ENCODE results near the gene LAMB1. TPM values are rescaled to one million over a fixed set of nuclear protein-coding genes. Genes with fewer than 3 reads are reported as not detected.
"Not testable (repeated sequence)": the region's sequence is repeated elsewhere in the genome, so short reads cannot be mapped to it uniquely, and the experiment has no call there.

Gene LAMB1
- total RNA-seq, 4 donors from 2014 or later = 43.9 to 84.8 (median 65.2) TPM

DNA sequence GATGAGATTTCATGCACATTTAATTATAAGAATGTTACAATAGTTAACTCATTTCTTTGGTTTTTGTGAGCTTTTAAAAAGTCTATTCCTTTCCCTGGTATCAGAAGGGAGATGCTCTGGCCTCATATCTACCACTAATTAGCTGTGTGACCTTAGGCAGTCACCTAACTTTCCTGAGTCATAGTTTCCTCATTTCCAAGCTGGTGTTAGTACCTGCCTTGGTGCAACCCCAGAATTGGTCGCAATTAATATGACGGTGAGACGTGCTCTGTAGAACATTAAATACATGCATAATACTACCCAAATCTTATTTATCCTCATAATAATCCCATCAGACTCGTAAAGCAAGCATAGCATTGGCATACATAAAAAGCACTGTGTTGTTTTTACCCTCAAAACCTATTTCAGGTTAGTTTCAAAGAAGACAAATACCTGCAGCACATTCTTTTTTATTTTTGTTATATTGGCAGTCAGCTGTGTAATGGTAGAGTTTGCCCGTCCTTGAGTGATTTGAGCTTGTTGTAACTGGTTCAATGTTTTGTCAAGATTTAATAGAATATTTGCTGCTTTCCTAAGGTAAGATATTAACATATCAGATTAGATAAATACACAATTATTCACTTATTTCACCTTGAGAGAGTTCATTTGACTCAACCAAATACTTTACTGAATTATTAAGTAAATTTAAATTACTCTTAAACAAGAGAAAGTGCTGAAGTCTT, 31.0 kb upstream of the LAMB1 start:
- WGBS, 2 donors = 72 to 74% methylated on average over 5 of the region's 5 CpGs
- DNase-seq (ENCODE audit: low spot score in 2 of 2) = no peak
- TF ChIP-seq CTCF (IDR thresholded peaks at IDR 0.05) (no peak), POLR2A (IDR thresholded peaks at IDR 0.05) (no peak)
- intact Hi-C loops (cut with DNase I; ENCODE audit: low total_unique reads) = no loop called here
- no peak overlapping the region for H3K4me3 ChIP-seq (ENCODE audit: low read depth, poor library complexity, severe bottlenecking)

- DNase-seq (ENCODE audit: low spot score in 2 of 2); intact Hi-C loops (cut with DNase I; ENCODE audit: low total_unique reads); H3K4me3 ChIP-seq (ENCODE audit: low read depth, poor library complexity, severe bottlenecking): not testable (repeated sequence)
- 88 to 89% methylated on average over 8 of the region's 8 CpGs for WGBS, 2 donors
Measured at GRCh38 chr7:108033309-108033708, 30.3 kb upstream of the LAMB1 start.

- no peak overlapping the region for H3K4me3 ChIP-seq (ENCODE audit: low read depth, poor library complexity, severe bottlenecking)
- WGBS, 2 donors = 94 to 95% methylated on average over 3 of the region's 3 CpGs
- intact Hi-C loops (cut with DNase I; ENCODE audit: low total_unique reads) = no loop called here
- DNase-seq (ENCODE audit: low spot score in 2 of 2) = no peak
- TF ChIP-seq POLR2A (IDR thresholded peaks at IDR 0.05) (no peak), CTCF (IDR thresholded peaks at IDR 0.05) (no peak)
Measured at GRCh38 chr7:108030516-108030915, 27.6 kb upstream of the LAMB1 start.

- no peak for TF ChIP-seq POLR2A (IDR thresholded peaks at IDR 0.05)
- no peak for TF ChIP-seq CTCF (IDR thresholded peaks at IDR 0.05)
- H3K4me3 ChIP-seq (ENCODE audit: low read depth, poor library complexity, severe bottlenecking) = no peak overlapping the region
- 92 to 93% methylated on average over 3 of the region's 3 CpGs for WGBS, 2 donors
- intact Hi-C loops (cut with DNase I; ENCODE audit: low total_unique reads) = no loop called here
- no peak for DNase-seq (ENCODE audit: low spot score in 2 of 2)
Measured at GRCh38 chr7:108029034-108029433, 26.1 kb upstream of the LAMB1 start.

- no peak overlapping the region for H3K4me3 ChIP-seq (ENCODE audit: low read depth, poor library complexity, severe bottlenecking)
- intact Hi-C loops (cut with DNase I; ENCODE audit: low total_unique reads) = no loop called here
- TF ChIP-seq POLR2A (IDR thresholded peaks at IDR 0.05) = no peak
- no peak for TF ChIP-seq CTCF (IDR thresholded peaks at IDR 0.05)
- no peak for DNase-seq (ENCODE audit: low spot score in 2 of 2)
- 84 to 87% methylated on average over 2 of the region's 2 CpGs for WGBS, 2 donors
Measured at GRCh38 chr7:108028111-108028510, 25.1 kb upstream of the LAMB1 start.

DNA sequence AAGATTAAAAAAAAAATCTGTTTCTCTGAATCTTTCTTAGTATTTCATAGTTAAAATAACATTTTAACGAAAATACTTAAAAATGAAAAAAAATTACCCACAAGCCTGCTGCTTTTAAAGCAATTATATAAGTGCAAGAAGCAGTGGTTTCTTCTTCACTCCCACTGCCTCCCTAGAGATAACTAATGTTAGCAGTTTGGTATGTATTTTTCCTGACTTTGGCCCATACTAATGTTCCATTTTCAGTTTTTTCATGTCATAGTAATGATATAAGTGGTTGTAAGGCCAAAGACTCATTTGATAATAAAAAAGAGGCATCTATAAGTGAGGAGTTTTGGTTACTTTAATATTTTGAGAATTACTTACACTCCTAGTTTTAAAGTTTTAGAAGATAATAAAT, 24.3 kb upstream of the LAMB1 start:
- intact Hi-C loops (cut with DNase I; ENCODE audit: low total_unique reads) = no loop called here
- DNase-seq (ENCODE audit: low spot score in 2 of 2) = no peak
- WGBS, 2 donors = 54 to 73% methylated on average over 1 of the region's 1 CpG
- H3K4me3 ChIP-seq (ENCODE audit: low read depth, poor library complexity, severe bottlenecking) = no peak overlapping the region
- TF ChIP-seq CTCF (IDR thresholded peaks at IDR 0.05) (no peak), POLR2A (IDR thresholded peaks at IDR 0.05) (no peak)

Measured in lower leg skin (tissue), 4 donors.